K562 (cell line): ENCODE data around the gene C16orf96. TPM values are rescaled to one million over a fixed set of nuclear protein-coding genes. Genes with fewer than 3 reads are reported as not detected.
A peak's percentile ranks its signal among the peaks of the same experiment; 100 is the strongest.

Experiments used
- ATAC-seq: fragments of 200-7000 bp; cut with Tn5 transposase; 3 replicates; pipeline ENCODE4 v1.9.1; 2020; ENCODE audit warnings: moderate library complexity
- BruUV-seq: library from RNA; stranded (reverse); fragments of 400-500 nt; replicated peaks from 2 replicates; lab custom pipeline; 2021; lab: Mats Ljungman, UMichigan
- CTCF ChIA-PET: fragments of 300-600 bp; formaldehyde crosslinking; extraction: SDS; loops from one replicate; lab custom pipeline; 2021; ENCODE audit warnings: low intra/inter-chr PET ratio; lab: Yijun Ruan, JAX
- POLR2A ChIA-PET: fragments of 300-600, 350-650 bp; sonication (Branson Sonifier 250); formaldehyde crosslinking; extraction: SDS; loops from one replicate; lab custom pipeline; 2021; ENCODE audit warnings: antibody characterized with exemption, inconsistent platforms; lab: Yijun Ruan, JAX
- DNase-seq, 4 experiments: peaks; one replicate each; pipeline versions ENCODE4 v3.0.0 to v3.0.0-alpha.2; 2011 to 2018; ENCODE audit warnings: low spot score in 3 of 4, mixed read lengths in 3 of 4; ENCODE audit errors: extremely low read depth in 1 of 4
- FAIRE-seq: peaks from 2 replicates; lab custom pipeline; 2011; peaks lifted over from hg19 to GRCh38; lab: Jason Lieb, UNC
- H2AFZ ChIP-seq: 2 replicates; pipeline ENCODE4 v1.6.0; 2011; ENCODE audit warnings: low read depth, low read length, control low read depth, inconsistent platforms
- H3K27ac ChIP-seq: fragments of 200-600 bp; 3 replicates; pipeline ENCODE4 v1.8.0; 2011; ENCODE audit warnings: low read depth, mild to moderate bottlenecking, control low read depth, inconsistent platforms, low read length, moderate library complexity, mixed read lengths; ENCODE audit errors: extremely low read depth
- H3K27me3 ChIP-seq, 2 experiments: fragments of 300-600 bp in 1 of 2; 2 replicates in 1 of 2; 3 replicates in 1 of 2; pipeline versions ENCODE4 v1.6.0 to v1.8.0; 2011; ENCODE audit warnings: inconsistent platforms in 2 of 2, low read length in 2 of 2, mild to moderate bottlenecking in 1 of 2, mixed read lengths in 1 of 2, moderate library complexity in 1 of 2; ENCODE audit not compliant: control insufficient read depth in 2 of 2, insufficient read depth in 2 of 2
- H3K36me3 ChIP-seq: fragments of 300-600 bp; 3 replicates; pipeline ENCODE4 v1.8.0; 2011; ENCODE audit warnings: mild to moderate bottlenecking, low read length, inconsistent platforms; ENCODE audit not compliant: control insufficient read depth, insufficient read depth
- H3K4me1 ChIP-seq, 2 experiments: fragments of 200-600 bp in 1 of 2; replicated peaks in 1 of 2; 2 replicates in 1 of 2; 3 replicates in 1 of 2; pipeline versions ENCODE4 v1.5.1 to v1.8.0; 2011; ENCODE audit warnings: inconsistent platforms in 2 of 2, low read length in 2 of 2, mild to moderate bottlenecking in 1 of 2, mixed read lengths in 1 of 2, moderate library complexity in 1 of 2; ENCODE audit not compliant: control insufficient read depth in 2 of 2, insufficient read depth in 2 of 2
- H3K4me2 ChIP-seq: 2 replicates; pipeline ENCODE4 v1.6.1; 2011; ENCODE audit warnings: low read length, control low read depth, inconsistent platforms, mixed read lengths; ENCODE audit not compliant: insufficient read depth
- H3K4me3 ChIP-seq: fragments of 200-600 bp; sonication (generic), shearing (Covaris generic); 2 replicates; pipeline ENCODE4 v1.5.1; 2016; ENCODE audit warnings: control low read depth, inconsistent platforms
- H3K79me2 ChIP-seq: fragments of 200-600 bp; 3 replicates; pipeline ENCODE4 v1.8.0; 2011; ENCODE audit warnings: low read length, inconsistent platforms; ENCODE audit not compliant: control insufficient read depth, insufficient read depth
- H3K9ac ChIP-seq, 2 experiments: 2 replicates each; pipeline versions ENCODE4 v1.6.0 to v1.6.1; 2011; ENCODE audit warnings: low read depth in 2 of 2, low read length in 2 of 2, control low read depth in 1 of 2, inconsistent platforms in 1 of 2, mild to moderate bottlenecking in 1 of 2, mixed read lengths in 1 of 2; ENCODE audit not compliant: insufficient read depth in 1 of 2
- H3K9me1 ChIP-seq: one replicate; pipeline ENCODE4 v1.6.0; 2011; ENCODE audit warnings: inconsistent platforms, mild to moderate bottlenecking, low read length, moderate library complexity; ENCODE audit not compliant: control insufficient read depth, insufficient read depth
- H3K9me3 ChIP-seq: replicated peaks from 2 replicates; pipeline ENCODE4 v1.5.1; 2011; ENCODE audit warnings: low read depth, low read length, inconsistent platforms; ENCODE audit not compliant: control insufficient read depth, insufficient read depth
- H4K20me1 ChIP-seq: replicated peaks from 2 replicates; pipeline ENCODE4 v1.6.1; 2011; ENCODE audit warnings: low read length, inconsistent platforms, mixed read lengths; ENCODE audit not compliant: control insufficient read depth, insufficient read depth
- CBX2 ChIP-seq: fragments of 200-600 bp; sonication (generic); IDR thresholded peaks from one replicate; pipeline ENCODE4 v1.6.1; 2012; ENCODE audit warnings: mild to moderate bottlenecking, low read length, inconsistent platforms; ENCODE audit not compliant: insufficient read depth, poor library complexity, severe bottlenecking
- CBX8 ChIP-seq: fragments of 200-600 bp; sonication (generic); IDR thresholded peaks from 2 replicates; pipeline ENCODE4 v1.6.1; 2012; ENCODE audit warnings: borderline replicate concordance, mixed run types, low read depth, mild to moderate bottlenecking, moderate library complexity, mixed read lengths, low read length, control low read depth, inconsistent platforms; ENCODE audit not compliant: poor library complexity, severe bottlenecking; ENCODE audit errors: extremely low read depth
- CCAR2 ChIP-seq: fragments of 200-400 bp; formaldehyde crosslinking; IDR thresholded peaks from 2 replicates; pipeline ENCODE4 v1.6.1; 2017; ENCODE audit warnings: mild to moderate bottlenecking, low read depth, low read length
- CREBBP ChIP-seq: IDR thresholded peaks from one replicate; pipeline ENCODE4 v1.6.1; 2012; ENCODE audit warnings: low read depth, mild to moderate bottlenecking, control low read depth, inconsistent platforms, low read length
- E4F1 ChIP-seq: fragments of 250-450 bp; sonication (Bioruptor Pico); IDR thresholded peaks from 2 replicates; pipeline ENCODE4 v1.5.0; 2021; ENCODE audit warnings: mild to moderate bottlenecking, borderline replicate concordance
- FOXA1 ChIP-seq: fragments of 450-650 bp; IDR thresholded peaks from 2 replicates; pipeline ENCODE4 v1.6.1; 2016; ENCODE audit warnings: mild to moderate bottlenecking, borderline replicate concordance
- GATAD2B ChIP-seq: fragments of 450-650 bp; IDR thresholded peaks from 2 replicates; pipeline ENCODE4 v1.6.1; 2017; ENCODE audit warnings: mild to moderate bottlenecking, borderline replicate concordance
- NR2C1 ChIP-seq, 2 experiments: fragments of 450-650 bp; IDR thresholded peaks; 2 replicates each; pipeline ENCODE4 v1.6.1; 2017; ENCODE audit warnings: mild to moderate bottlenecking in 2 of 2, antibody characterized with exemption in 1 of 2, inconsistent platforms in 1 of 2, missing compliant biosample characterization in 1 of 2, missing genetic modification characterization in 1 of 2
- SNRNP70 ChIP-seq: fragments of 200-400 bp; formaldehyde crosslinking; optimal IDR thresholded peaks from 2 replicates; pipeline ENCODE3; 2017; ENCODE audit warnings: low read depth, low read length
- TARDBP ChIP-seq: fragments of 450-650 bp; IDR thresholded peaks from 2 replicates; pipeline ENCODE4 v1.6.1; 2016
- TEAD1 ChIP-seq, 2 experiments: fragments of 450-650 bp in 1 of 2; sonication (generic) in 1 of 2; formaldehyde crosslinking; IDR thresholded peaks; 2 replicates each; pipeline versions ENCODE4 v1.4.0 to v1.8.0; 2020 to 2022; ENCODE audit warnings: mild to moderate bottlenecking in 2 of 2, missing genetic modification reagents in 1 of 2
- TOE1 ChIP-seq, 2 experiments: fragments of 450-650 bp in 1 of 2; sonication (generic) in 1 of 2; formaldehyde crosslinking in 1 of 2; IDR thresholded peaks; 2 replicates each; pipeline versions ENCODE4 v1.7.1 to v1.8.0; 2016 to 2022; ENCODE audit warnings: borderline replicate concordance in 2 of 2, mild to moderate bottlenecking in 2 of 2, antibody characterized with exemption in 1 of 2, inconsistent platforms in 1 of 2, low read depth in 1 of 2, missing genetic modification reagents in 1 of 2, moderate library complexity in 1 of 2
- ZNF121 ChIP-seq: sonication (generic); formaldehyde crosslinking; conservative IDR thresholded peaks from 2 replicates; pipeline ENCODE4 v1.8.0; 2022; ENCODE audit warnings: missing genetic modification reagents
- ZNF134 ChIP-seq: fragments of 250-450 bp; sonication (Bioruptor Pico); conservative IDR thresholded peaks from 2 replicates; pipeline ENCODE4 v1.4.0; 2020
- WGBS: fragments of 100-300 bp; shearing (Covaris generic); methylation state at CpG from one replicate; pipeline ENCODE4 v1.1.6; 2016; ENCODE audit warnings: low coverage, mixed read lengths; ENCODE audit not compliant: insufficient coverage; ENCODE audit errors: missing lambda C conversion rate; 5-methylcytosine and 5-hydroxymethylcytosine counted together
- in situ Hi-C: fragments of 300-500 bp; cut with MboI; formaldehyde crosslinking; loops from 4 replicates; pipeline ENCODE4 v1.15.0; 2018; ENCODE audit warnings: inconsistent platforms, mixed read lengths
- intact Hi-C: fragments of 100-400 bp; cut with micrococcal nuclease; formaldehyde crosslinking; loops from 2 replicates; pipeline ENCODE4 v1.14.2; 2022
- polyA plus RNA-seq, 8 experiments: library from polyadenylated mRNA; depleted of rRNA in 4 of 8; stranded (reverse) in 5 of 8; unstranded in 3 of 8; fragments of >200 nt; fragmentation: Nextera tagmentation in 2 of 8; fragmentation: Illumina TruSeq in 1 of 8; extraction: Ambion mirVana in 2 of 8; extraction: Trizol in 1 of 8; gene quantifications; 2 replicates each; pipeline versions ENCODE4 v1.2.1 to v1.2.3, GENCODE V29; 2011 to 2014; ENCODE audit warnings: inconsistent platforms in 1 of 8, missing spikeins in 1 of 8
- total RNA-seq, 7 experiments: library from RNA; depleted of rRNA in 6 of 7; stranded (reverse); fragments of >200 nt in 6 of 7; fragmentation: Illumina TruSeq in 2 of 7; extraction: Trizol in 2 of 7; gene quantifications; 2 replicates each; pipeline versions ENCODE4 v1.2.1 to v1.2.3, GENCODE V29; 2011 to 2021; ENCODE audit warnings: low replicate concordance in 1 of 7

Gene C16orf96
- total and polyA plus RNA-seq, 9 of the 15 experiments (the other 6 are each of a cell fraction or from before 2014, with no cell fraction given): not detected

- Histone ChIP-seq H3K27ac (no peak overlapping the region), H2AFZ (no peak overlapping the region), H3K4me2 (no peak overlapping the region), H3K9me1 (no peaks in the 10 kb centered on the region), H3K27me3 (peaks cover 25 to 51% of the 10 kb centered on the region in 2 experiments), H3K79me2 (no peaks in the 10 kb centered on the region), H3K36me3 (no peaks in the 10 kb centered on the region), H4K20me1 (no peaks in the 10 kb centered on the region), H3K9ac (no peak overlapping the region), H3K4me3 (no peak overlapping the region), H3K4me1 (no peaks in the 10 kb centered on the region), H3K9me3 (no peaks in the 10 kb centered on the region)
- intact Hi-C loops (no loop called here), in situ Hi-C loops (no loop called here)
- POLR2A ChIA-PET: interaction anchor here (0.6 kb wide), 2 partner anchors 7 to 177 kb away, joined by 3 to 4 read pairs; no protein-coding TSS in a partner anchor
- 0% methylated on average over 3 of the region's 3 CpGs for WGBS
- CTCF ChIA-PET: no interaction called here
- no TSS peak for BruUV-seq
- peak; percentile 4 for TF ChIP-seq CBX2
- no peak for TF ChIP-seq FOXA1
- TF ChIP-seq NR2C1 (IDR thresholded peaks at IDR 0.05): no peak
- no peak for TF ChIP-seq NR2C1 (tag; IDR thresholded peaks at IDR 0.05)
- DNase-seq (no peak), FAIRE-seq (no peak), ATAC-seq (no peak)
These were observed 10.0 kb downstream of the C16orf96 start for GRCh38 chr16:4566144-4566543.

- in situ Hi-C loops: no loop called here
- no peak for DNase-seq
- Histone ChIP-seq H3K36me3 (no peaks in the 10 kb centered on the region), H3K9me3 (no peaks in the 10 kb centered on the region), H3K4me3 (no peak overlapping the region), H3K79me2 (no peaks in the 10 kb centered on the region), H4K20me1 (no peaks in the 10 kb centered on the region), H3K4me2 (no peak overlapping the region), H3K9me1 (no peaks in the 10 kb centered on the region), H3K4me1 (no peaks in the 10 kb centered on the region), H3K27ac (no peak overlapping the region), H2AFZ (no peak overlapping the region), H3K9ac (no peak overlapping the region), H3K27me3 (peaks cover 15 to 48% of the 10 kb centered on the region in 2 experiments)
- FAIRE-seq: no peak
- ATAC-seq: no peak
- BruUV-seq: no TSS peak
- WGBS: 17% methylated on average over 5 of the region's 6 CpGs
- CTCF ChIA-PET: no interaction called here
- intact Hi-C loops: no loop called here
- POLR2A ChIA-PET: interaction anchor here (0.7 kb wide), 1 partner anchor 37 kb away, joined by 3 read pairs; no protein-coding TSS in a partner anchor
- TF ChIP-seq SNRNP70 (no peak), TOE1 (IDR thresholded peaks at IDR 0.05; ENCODE audit: borderline replicate concordance) (no peak), TOE1 (CRISPR knock-in tag; IDR thresholded peaks at IDR 0.05; ENCODE audit: borderline replicate concordance, low read depth) (no peak), CCAR2 (no peak), E4F1 (CRISPR knock-in tag) (no peak), CREBBP (no peak), ZNF121 (0 out of 2 replicates have a peak, but pooled peaks have one; percentile 19), TARDBP (no peak), GATAD2B (no peak), ZNF134 (CRISPR knock-in tag) (no peak), CBX8 (peak; percentile 86), TEAD1 (CRISPR knock-in tag; IDR thresholded peaks at IDR 0.05) (no peak)
These were observed 13.9 kb downstream of the C16orf96 start for GRCh38 chr16:4570086-4570485.
